ENCODE results near the gene STARD5.
"Not testable (repeated sequence)": the region's sequence is repeated elsewhere in the genome, so short reads cannot be mapped to it uniquely, and the experiment has no call there.

Gene STARD5, protein sequence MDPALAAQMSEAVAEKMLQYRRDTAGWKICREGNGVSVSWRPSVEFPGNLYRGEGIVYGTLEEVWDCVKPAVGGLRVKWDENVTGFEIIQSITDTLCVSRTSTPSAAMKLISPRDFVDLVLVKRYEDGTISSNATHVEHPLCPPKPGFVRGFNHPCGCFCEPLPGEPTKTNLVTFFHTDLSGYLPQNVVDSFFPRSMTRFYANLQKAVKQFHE

DNA sequence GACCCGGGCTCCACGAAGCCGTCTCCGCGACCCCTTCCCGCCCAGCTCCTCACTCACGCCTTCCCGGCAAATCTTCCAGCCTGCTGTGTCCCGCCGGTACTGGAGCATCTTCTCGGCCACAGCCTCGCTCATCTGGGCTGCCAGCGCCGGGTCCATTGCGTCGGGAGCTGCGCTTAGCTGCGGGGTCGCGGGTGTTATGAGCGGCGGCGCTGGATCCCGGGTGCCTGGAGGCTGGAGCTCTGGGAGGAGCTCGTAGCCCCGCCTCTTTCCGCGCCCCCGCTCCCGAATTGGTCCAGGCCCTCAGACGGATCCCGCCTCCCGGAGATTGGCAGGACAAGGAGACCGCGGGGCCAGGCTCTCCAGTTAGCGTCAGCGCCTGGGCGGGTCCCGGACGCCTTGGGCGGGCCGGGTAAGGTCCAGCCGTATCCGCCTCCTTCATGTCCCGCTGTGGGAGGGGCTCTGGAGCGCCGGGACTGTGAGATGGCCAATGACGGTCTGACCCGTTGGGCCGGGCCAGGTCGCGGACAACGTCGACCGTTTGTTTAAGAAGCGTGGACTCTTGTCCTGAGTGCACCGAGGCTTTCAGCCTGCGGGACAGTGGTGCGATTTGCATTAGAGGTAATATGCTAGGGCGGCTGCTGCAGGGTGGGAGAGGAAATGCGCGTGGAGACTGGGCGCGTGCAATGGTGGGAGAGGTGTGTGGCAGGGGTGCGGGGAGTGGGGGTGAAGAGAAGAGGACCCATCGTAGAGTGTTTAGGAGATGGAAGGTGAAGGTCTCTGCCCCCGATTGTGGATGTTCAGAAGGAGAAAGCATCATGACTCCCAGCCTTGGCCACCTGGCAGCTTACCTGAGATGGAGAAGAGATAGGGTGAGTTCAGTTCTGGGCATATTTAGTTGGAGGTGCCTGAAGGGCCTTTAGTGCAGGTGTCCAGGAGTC, at the start of gene STARD5:
TSS of gene STARD5 (minus strand) at position 198 of the 938 bp plus-strand sequence. CDS start at position 156, 42 bp downstream.
- DNase-seq = peak; percentile 98 to 99

GRCh38 chr15:81373176-81373575, 49.2 kb upstream of the STARD5 start:
- no peak for DNase-seq

DNA sequence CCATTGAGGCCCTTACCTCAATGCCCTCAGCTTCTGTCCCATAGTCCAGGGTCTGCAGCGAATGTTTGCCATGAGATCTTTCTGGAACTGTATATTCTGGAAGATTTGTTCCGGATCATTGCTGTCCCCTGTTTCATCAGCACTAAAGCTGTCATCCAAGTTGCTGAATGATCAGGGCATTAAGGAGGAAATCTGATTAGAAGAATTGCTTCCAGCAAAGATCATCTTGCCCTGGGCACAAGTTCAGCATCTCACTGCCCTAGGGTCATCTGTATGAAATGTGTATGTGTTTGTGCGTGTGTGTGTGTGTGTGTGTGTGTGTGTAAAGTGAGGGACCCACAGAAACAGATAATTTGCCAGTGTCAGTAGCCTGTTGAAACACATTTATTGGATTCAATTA, 48.6 kb upstream of the STARD5 start:
- DNase-seq = no peak

GRCh38 chr15:81363718-81364500, 40.0 kb upstream of the STARD5 start:
- DNase-seq = no peak

GRCh38 chr15:81363276-81363675, 39.3 kb upstream of the STARD5 start:
- no peak for DNase-seq

GRCh38 chr15:81362790-81363189, 38.8 kb upstream of the STARD5 start:
- no peak for DNase-seq

DNA sequence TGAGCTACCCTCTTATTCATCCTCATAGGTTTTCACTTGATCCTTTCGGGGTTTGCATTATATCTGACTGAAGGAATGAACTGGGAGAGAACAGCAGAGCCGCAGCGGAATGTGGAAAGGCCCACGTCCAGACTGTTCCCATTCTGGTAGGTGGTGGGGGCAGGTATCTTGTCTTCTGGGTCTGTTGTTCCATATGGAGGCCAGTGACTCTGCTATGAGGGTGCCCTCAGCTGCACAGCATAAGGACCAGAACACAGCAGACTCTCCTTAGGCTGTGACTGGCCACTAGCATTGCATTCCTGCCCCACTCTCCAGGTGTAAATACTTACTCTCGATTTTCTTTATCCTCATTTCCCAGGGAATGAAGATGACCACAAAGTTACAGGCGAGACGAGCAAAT, 38.0 kb upstream of the STARD5 start:
- DNase-seq = no peak

DNA sequence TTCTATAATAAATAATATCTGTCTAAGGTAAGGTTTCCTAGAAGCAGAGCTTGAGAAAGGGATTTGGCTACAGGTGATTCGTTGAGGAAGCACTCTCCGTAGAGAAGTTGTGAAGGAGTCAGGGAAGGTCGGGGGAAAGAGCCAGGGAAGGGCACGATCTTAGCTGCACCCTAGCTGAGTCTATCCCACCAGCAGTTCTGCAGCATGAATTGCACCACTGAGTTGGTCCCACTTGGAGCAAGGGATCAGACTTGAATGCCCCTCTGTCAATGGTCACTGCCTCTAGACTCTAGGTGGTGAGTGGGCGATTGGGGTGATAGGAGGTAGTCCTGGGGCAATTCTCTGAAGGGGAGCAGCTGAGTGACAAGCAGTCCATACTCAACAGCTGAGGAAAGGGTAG, 36.5 kb upstream of the STARD5 start:
- DNase-seq = no peak

GRCh38 chr15:81358248-81358647, 34.3 kb upstream of the STARD5 start:
- no peak for DNase-seq

DNA sequence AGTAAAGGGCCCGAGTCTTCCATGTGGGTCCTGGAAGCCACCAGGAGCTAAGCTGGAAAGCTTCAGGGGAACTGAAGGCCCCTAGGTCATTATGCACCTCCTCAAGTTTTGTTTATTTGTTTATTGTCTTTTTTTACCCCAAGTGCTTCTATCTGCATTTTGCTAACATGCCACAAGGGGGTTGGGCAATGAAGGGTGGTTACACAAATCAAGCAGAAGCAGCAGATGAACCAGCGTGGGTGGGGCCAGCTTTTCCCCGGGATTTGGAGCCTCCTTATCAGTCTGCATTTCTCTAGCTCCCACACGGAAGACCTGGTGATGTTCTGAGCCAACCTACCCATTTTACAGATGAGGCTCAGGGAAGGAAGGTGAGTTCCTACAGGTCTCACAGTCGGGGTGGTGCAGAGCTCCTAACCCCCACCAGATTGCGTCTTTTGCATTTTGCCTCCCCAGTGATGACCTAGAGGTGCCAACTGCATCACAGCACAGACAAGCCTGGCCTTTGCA, 33.3 kb upstream of the STARD5 start:
- DNase-seq = no peak

GRCh38 chr15:81356252-81356651, 32.3 kb upstream of the STARD5 start:
- DNase-seq = no peak

- DNase-seq = no peak
Observed at GRCh38 chr15:81351651-81352050, 27.7 kb upstream of the STARD5 start.

GRCh38 chr15:81349271-81349670, 25.3 kb upstream of the STARD5 start:
- no peak for DNase-seq

- not testable (repeated sequence) for DNase-seq
Observed at GRCh38 chr15:81348691-81349090, 24.8 kb upstream of the STARD5 start.

DNA sequence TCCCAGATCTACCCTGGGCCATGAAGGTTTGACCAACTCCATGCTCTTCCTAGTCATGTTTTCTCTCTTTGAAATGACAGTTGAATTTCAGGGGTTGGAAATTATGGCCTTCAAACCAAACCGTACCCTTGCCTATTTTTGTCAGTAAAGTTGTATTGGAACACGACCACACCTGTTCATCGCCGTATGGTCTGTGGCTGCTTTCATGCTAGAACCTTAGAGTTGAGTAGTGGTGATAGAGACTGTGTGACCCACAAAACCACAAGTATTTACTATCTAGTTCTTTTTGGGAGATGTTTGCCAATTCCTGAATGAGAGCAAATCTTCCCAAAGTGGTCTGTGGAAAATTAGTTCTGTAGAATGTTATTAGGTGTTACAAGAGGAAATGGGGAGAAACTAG, 24.0 kb upstream of the STARD5 start:
- DNase-seq = no peak

- no peak for DNase-seq
Observed at GRCh38 chr15:81346611-81347010, 22.7 kb upstream of the STARD5 start.

GRCh38 chr15:81343371-81343770, 19.4 kb upstream of the STARD5 start:
- no peak for DNase-seq

- no peak for DNase-seq
Observed at GRCh38 chr15:81341351-81341750, 17.4 kb upstream of the STARD5 start.

GRCh38 chr15:81339851-81340250, 15.9 kb upstream of the STARD5 start:
- no peak for DNase-seq

DNA sequence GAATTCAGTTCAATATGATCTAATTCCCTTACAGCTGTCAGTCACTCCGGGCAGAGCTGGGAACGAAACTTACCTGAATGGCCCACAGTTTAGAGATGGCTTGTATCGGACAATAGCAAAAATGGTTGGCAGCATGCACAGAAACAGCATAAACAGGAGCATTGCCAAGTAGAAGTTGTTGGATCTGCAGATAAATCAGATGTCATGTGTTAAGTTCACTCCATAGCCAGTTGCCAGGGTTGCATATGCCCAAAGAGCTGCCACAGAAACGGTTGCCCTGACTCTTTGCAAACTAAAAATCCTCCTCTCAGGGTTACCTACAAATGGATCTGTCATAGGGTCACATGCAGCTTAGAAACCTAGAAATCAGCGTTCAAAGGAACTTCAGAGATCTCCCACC, 15.4 kb upstream of the STARD5 start:
- no peak for DNase-seq

- DNase-seq = no peak
Observed at GRCh38 chr15:81338170-81339007, 14.4 kb upstream of the STARD5 start.

GRCh38 chr15:81337713-81338157, 13.8 kb upstream of the STARD5 start:
- no peak for DNase-seq

Measured in stimulated activated CD4-positive, alpha-beta T cell treated with anti-CD3 and anti-CD28 coated beads, Interleukin-2, amount 100 ng/mL, for 24 hours (primary cell).